Measurements from ENCODE around the gene SYNE2. TPM values are rescaled to one million over a fixed set of nuclear protein-coding genes. Genes with fewer than 3 reads are reported as not detected.

Gene SYNE2
- total and polyA plus RNA-seq, 10 of the 15 experiments (the other 5 are each of a cell fraction or from before 2014, with no cell fraction given): 2.1 to 52.7 (median 38.1) TPM

GRCh38 chr14:64253672-64254071 is 400.9 kb downstream of the SYNE2 start:
- ChIA-PET RAD21 (ENCODE audit: unreplicated experiment) (no interaction called here), POLR2A (no interaction called here), CTCF (no interaction called here), SMC1A (ENCODE audit: uncharacterized antibody, unreplicated experiment) (no interaction called here)
- WGBS (ENCODE audit: insufficient coverage, insufficient replicate concordance, low lambda C conversion rate, missing lambda C conversion rate): 43% methylated on average over 3 of the region's 3 CpGs
- no peaks in the 10 kb centered on the region for H3K79me2 ChIP-seq (ENCODE audit: control insufficient read depth, insufficient read depth, low read length)
- TF ChIP-seq ZNF207 (IDR thresholded peaks at IDR 0.05; ENCODE audit: borderline replicate concordance) (no peak), BMI1 (IDR thresholded peaks at IDR 0.05; ENCODE audit: borderline replicate concordance) (no peak), ETV6 (conservative IDR thresholded peaks at IDR 0.05 in 1 of 2, IDR thresholded peaks at IDR 0.05 in 1 of 2; ENCODE audit: borderline replicate concordance in 1 of 2, low read depth in 1 of 2) (no peak), PAX5 (IDR thresholded peaks at IDR 0.05; ENCODE audit: borderline replicate concordance, low read depth, low read length) (no peak), NFYB (IDR thresholded peaks at IDR 0.05; ENCODE audit: insufficient read depth, low read depth, low read length) (no peak), GABPA (IDR thresholded peaks at IDR 0.05; ENCODE audit: low read depth) (no peak), PRDM15 (CRISPR knock-in tag; IDR thresholded peaks at IDR 0.05) (no peak), CHD2 (IDR thresholded peaks at IDR 0.05; ENCODE audit: borderline replicate concordance, low read depth, low read length) (no peak), MYC (IDR thresholded peaks at IDR 0.05; ENCODE audit: insufficient read depth, insufficient read length, insufficient replicate concordance, low read length, severe bottlenecking) (no peak), PML (IDR thresholded peaks at IDR 0.05; ENCODE audit: low read length) (no peak), NFXL1 (IDR thresholded peaks at IDR 0.05; ENCODE audit: borderline replicate concordance) (no peak), ZBTB11 (CRISPR knock-in tag; IDR thresholded peaks at IDR 0.05) (no peak), MTA2 (IDR thresholded peaks at IDR 0.05; ENCODE audit: low read depth) (no peak), PBX3 (IDR thresholded peaks at IDR 0.05; ENCODE audit: insufficient replicate concordance, low read depth, low read length) (no peak)
- H3K9me3 ChIP-seq (replicated peaks; ENCODE audit: control insufficient read depth, insufficient read depth, low read length): no peaks in the 10 kb centered on the region
- no peaks in the 10 kb centered on the region for H3K4me1 ChIP-seq (ENCODE audit: control insufficient read depth, insufficient read depth, low read length)
- no peak overlapping the region for H3K4me3 ChIP-seq
- no peak overlapping the region for H3K27ac ChIP-seq (ENCODE audit: control insufficient read depth, insufficient read depth)
- BruUV-seq (replicated peaks): no TSS peak
- no peak overlapping the region for H3K4me2 ChIP-seq (ENCODE audit: control insufficient read depth, insufficient read depth)
- no peaks in the 10 kb centered on the region for H3K36me3 ChIP-seq (ENCODE audit: control insufficient read depth in 2 of 2, insufficient read depth in 2 of 2, low read length in 1 of 2)
- no peak for ATAC-seq
- DNase-seq (ENCODE audit: low read depth, low spot score): no peak
- intact Hi-C loops (cut with micrococcal nuclease; ENCODE audit: unreplicated experiment): no loop called here
- H4K20me1 ChIP-seq (ENCODE audit: control insufficient read depth, insufficient read depth): no peaks in the 10 kb centered on the region
- H3K27me3 ChIP-seq (replicated peaks in 1 of 2; ENCODE audit: control insufficient read depth in 2 of 2, insufficient read depth in 2 of 2, low read length in 1 of 2): no peaks in the 10 kb centered on the region
- H3K9ac ChIP-seq (ENCODE audit: control insufficient read depth, insufficient read depth, low read length): no peak overlapping the region
- in situ Hi-C loops (cut with MboI): no loop called here
- H2AFZ ChIP-seq (ENCODE audit: control insufficient read depth, low read depth, low read length): no peak overlapping the region
- no peak for FAIRE-seq
